Common myeloid progenitor, CD34-positive (primary cell): ENCODE data around the gene FEM1A.
"Not testable (repeated sequence)": the region's sequence is repeated elsewhere in the genome, so short reads cannot be mapped to it uniquely, and the experiment has no call there.

Experiments
- CTCF ChIA-PET: fragments of 350-600 bp; sonication (Branson Sonifier 250); formaldehyde crosslinking; loops from one replicate; lab custom pipeline; 2021; ENCODE audit warnings: antibody characterized with exemption; lab: Charles Lee
- POLR2A ChIA-PET: fragments of 350-600 bp; sonication (Branson Sonifier 250); formaldehyde crosslinking; loops from one replicate; lab custom pipeline; 2021; ENCODE audit warnings: antibody characterized with exemption; lab: Charles Lee
- DNase-seq, 3 donors: peaks; one replicate each; pipeline versions ENCODE4 v3.0.0 to v3.0.0-alpha.2; 2013
- H3K27ac ChIP-seq, 2 experiments: 1 replicate in 1 of 2; 2 replicates in 1 of 2; pipeline ENCODE4 v1.7.0; 2013; ENCODE audit warnings: inconsistent platforms in 2 of 2, low read length in 2 of 2, mild to moderate bottlenecking in 2 of 2, low read depth in 1 of 2, moderate library complexity in 1 of 2; ENCODE audit not compliant: severe bottlenecking in 2 of 2, insufficient read depth in 1 of 2, poor library complexity in 1 of 2
- H3K27me3 ChIP-seq, 5 experiments: replicated peaks in 2 of 5; 1 replicate in 3 of 5; 2 replicates in 2 of 5; pipeline versions ENCODE4 v1.6.1 to v1.7.0; 2013; ENCODE audit warnings: low read length in 4 of 5, mild to moderate bottlenecking in 2 of 5, moderate library complexity in 2 of 5, inconsistent platforms in 1 of 5; ENCODE audit not compliant: insufficient read depth in 5 of 5, control insufficient read depth in 4 of 5
- H3K36me3 ChIP-seq, 4 experiments: 1 replicate in 2 of 4; 2 replicates in 2 of 4; pipeline versions ENCODE4 v1.6.1 to v1.7.0; 2013; ENCODE audit warnings: low read length in 3 of 4, control low read depth in 1 of 4, mild to moderate bottlenecking in 1 of 4; ENCODE audit not compliant: control insufficient read depth in 4 of 4, insufficient read depth in 4 of 4
- H3K4me1 ChIP-seq, 4 experiments: 1 replicate in 3 of 4; 2 replicates in 1 of 4; pipeline versions ENCODE4 v1.6.1 to v1.7.1; 2013; ENCODE audit warnings: low read length in 3 of 4, mild to moderate bottlenecking in 3 of 4, control low read depth in 1 of 4, inconsistent platforms in 1 of 4, moderate library complexity in 1 of 4; ENCODE audit not compliant: control insufficient read depth in 4 of 4, insufficient read depth in 4 of 4; ENCODE audit errors: control extremely low read depth in 1 of 4
- H3K4me3 ChIP-seq, 7 experiments: 1 replicate in 4 of 7; 2 replicates in 3 of 7; pipeline versions ENCODE4 v1.5.1 to v1.7.0; 2013; ENCODE audit warnings: mild to moderate bottlenecking in 7 of 7, low read length in 6 of 7, moderate library complexity in 6 of 7, inconsistent platforms in 2 of 7, low read depth in 2 of 7, control low read depth in 1 of 7; ENCODE audit not compliant: insufficient read depth in 4 of 7, control insufficient read depth in 1 of 7; ENCODE audit errors: extremely low read depth in 1 of 7
- H3K9me3 ChIP-seq, 5 experiments: 1 replicate in 4 of 5; 2 replicates in 1 of 5; pipeline versions ENCODE4 v1.6.1 to v1.7.1; 2013; ENCODE audit warnings: low read length in 4 of 5, mild to moderate bottlenecking in 2 of 5, inconsistent platforms in 1 of 5, low read depth in 1 of 5, moderate library complexity in 1 of 5; ENCODE audit not compliant: control insufficient read depth in 4 of 5, insufficient read depth in 2 of 5; ENCODE audit errors: control extremely low read depth in 1 of 5
- WGBS: methylation state at CpG from one replicate; pipeline ENCODE4 v1.1.5; 2013; ENCODE audit not compliant: insufficient coverage; 5-methylcytosine and 5-hydroxymethylcytosine counted together

The FEM1A gene

DNA sequence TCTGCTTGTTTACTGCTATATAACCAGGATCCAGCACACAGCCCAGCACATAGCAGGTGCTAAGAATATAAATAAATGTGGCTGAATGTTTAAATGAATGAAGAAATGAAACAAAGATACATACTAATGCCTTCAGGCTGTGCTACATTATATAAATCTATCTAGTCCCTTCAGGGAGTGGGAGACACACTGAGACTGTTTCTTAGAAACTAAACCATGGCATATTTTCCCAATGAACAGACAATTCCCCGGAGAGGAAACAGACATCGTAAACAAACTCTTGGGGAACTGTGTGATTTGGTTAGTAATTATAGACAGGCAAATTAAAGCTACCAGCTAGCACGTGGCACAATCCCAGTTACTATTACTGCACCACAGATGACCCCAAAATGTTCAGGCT lies 9.7 kb upstream of the FEM1A start:
- WGBS, result 60% methylated on average over 1 of the region's 3 CpGs
- DNase-seq, result no peak
- ChIA-PET POLR2A (interaction anchor here (0.7 kb wide), 1 partner anchor 356 kb away, joined by 4 read pairs; no protein-coding TSS in a partner anchor), CTCF (interaction anchor here (1.2 kb wide), 1 partner anchor 9 kb away, joined by 6 read pairs; the partner anchor contains the start of gene FEM1A)
- Histone ChIP-seq H3K4me3 (no peak overlapping the region), H3K4me1 (peaks cover 0 to 3% (median 0%) of the 10 kb centered on the region in 4 experiments), H3K36me3 (no peaks in the 10 kb centered on the region), H3K27ac (no peak overlapping the region), H3K9me3 (peaks cover 0 to 4% (median 2%) of the 10 kb centered on the region in 5 experiments), H3K27me3 (peaks cover 0 to 24% (median 2%) of the 10 kb centered on the region in 5 experiments)

DNA sequence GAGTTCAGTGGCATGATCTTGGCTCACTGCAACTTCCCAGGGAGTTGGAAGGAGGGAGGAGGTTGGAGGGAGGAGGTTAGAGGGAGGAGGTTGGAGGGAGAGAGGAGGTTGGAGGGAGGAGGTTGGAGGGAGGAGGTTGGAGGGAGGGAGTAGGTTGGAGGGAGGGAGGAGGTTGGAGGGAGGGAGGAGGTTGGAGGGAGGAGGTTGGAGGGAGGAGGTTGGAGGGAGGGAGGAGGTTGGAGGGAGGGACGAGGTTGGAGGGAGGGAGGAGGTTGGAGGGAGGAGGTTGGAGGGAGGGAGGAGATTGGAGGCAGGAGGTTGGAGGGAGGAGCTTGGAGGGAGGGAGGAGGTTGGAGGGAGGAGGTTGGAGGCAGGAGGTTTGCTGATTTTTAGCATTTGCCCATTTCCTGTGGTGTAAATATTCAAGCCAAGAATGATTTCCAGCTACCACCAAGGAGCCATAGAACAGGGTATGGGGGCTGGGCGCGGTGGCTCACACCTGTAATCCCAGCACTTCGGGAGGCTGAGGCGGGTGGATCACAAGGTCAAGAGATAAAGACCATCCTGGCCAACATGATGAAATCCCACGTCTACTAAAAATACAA lies 5.0 kb upstream of the FEM1A start:
- H3K4me3 ChIP-seq, H3K4me1 ChIP-seq, H3K36me3 ChIP-seq, POLR2A ChIA-PET, H3K27ac ChIP-seq, DNase-seq, H3K9me3 ChIP-seq: not testable (repeated sequence)
- CTCF ChIA-PET, result interaction anchor here (0.9 kb wide), 1 partner anchor 49 kb away, joined by 4 read pairs; no protein-coding TSS in a partner anchor
- WGBS, result 91% methylated on average over 5 of the region's 6 CpGs
- H3K27me3 ChIP-seq, result peaks cover 0 to 27% (median 3%) of the 10 kb centered on the region in 5 experiments

DNA sequence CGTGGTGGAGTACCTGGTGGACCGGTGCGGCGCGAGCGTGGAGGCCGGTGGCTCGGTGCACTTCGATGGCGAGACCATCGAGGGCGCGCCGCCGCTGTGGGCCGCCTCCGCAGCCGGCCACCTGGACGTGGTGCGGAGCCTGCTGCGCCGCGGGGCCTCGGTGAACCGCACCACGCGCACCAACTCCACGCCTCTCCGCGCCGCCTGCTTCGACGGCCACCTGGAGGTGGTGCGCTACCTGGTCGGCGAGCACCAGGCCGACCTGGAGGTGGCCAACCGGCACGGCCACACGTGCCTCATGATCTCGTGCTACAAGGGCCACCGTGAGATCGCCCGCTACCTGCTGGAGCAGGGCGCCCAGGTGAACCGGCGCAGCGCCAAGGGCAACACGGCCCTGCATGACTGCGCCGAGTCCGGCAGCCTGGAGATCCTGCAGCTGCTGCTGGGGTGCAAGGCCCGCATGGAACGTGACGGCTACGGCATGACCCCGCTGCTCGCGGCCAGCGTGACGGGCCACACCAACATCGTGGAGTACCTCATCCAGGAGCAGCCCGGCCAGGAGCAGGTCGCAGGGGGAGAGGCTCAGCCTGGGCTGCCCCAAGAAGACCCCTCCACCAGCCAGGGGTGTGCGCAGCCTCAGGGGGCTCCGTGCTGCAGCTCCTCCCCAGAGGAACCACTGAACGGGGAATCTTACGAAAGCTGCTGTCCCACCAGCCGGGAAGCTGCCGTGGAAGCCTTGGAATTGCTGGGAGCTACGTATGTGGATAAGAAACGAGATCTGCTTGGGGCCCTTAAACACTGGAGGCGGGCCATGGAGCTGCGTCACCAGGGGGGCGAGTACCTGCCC lies 708 bp downstream of the FEM1A start:
- POLR2A ChIA-PET, result interaction anchor here (1.8 kb wide), 1 partner anchor 9 kb away, joined by 4 read pairs; no protein-coding TSS in a partner anchor
- Histone ChIP-seq H3K27ac (peak overlapping the region; percentile 89 to 96), H3K4me3 (peak overlapping the region; percentile 64 to 90 (median 83)), H3K36me3 (peaks cover 2 to 37% (median 24%) of the 10 kb centered on the region in 4 experiments), H3K4me1 (peaks cover 0 to 26% (median 16%) of the 10 kb centered on the region in 4 experiments)
- H3K9me3 ChIP-seq, H3K27me3 ChIP-seq: not testable (repeated sequence)
- CTCF ChIA-PET, result interaction anchor here (1.0 to 5.9 kb wide), 7 partner anchors 10 to 68 kb away, joined by 3 to 35 read pairs (median 7); partner anchors contain the start of gene DPP9
- 16% methylated on average over 66 of the region's 75 CpGs for WGBS
- peak in 1 of 3 donors; percentile 46 for DNase-seq

DNA sequence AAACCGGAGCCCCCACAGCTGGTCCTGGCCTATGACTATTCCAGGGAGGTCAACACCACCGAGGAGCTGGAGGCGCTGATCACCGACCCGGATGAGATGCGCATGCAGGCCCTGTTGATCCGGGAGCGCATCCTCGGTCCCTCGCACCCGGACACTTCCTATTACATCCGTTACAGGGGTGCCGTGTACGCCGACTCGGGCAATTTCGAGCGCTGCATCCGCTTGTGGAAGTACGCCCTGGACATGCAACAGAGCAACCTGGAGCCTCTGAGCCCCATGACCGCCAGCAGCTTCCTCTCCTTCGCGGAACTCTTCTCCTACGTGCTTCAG lies 1.3 kb downstream of the FEM1A start:
- not testable (repeated sequence) for H3K9me3 ChIP-seq, DNase-seq, H3K27ac ChIP-seq, H3K27me3 ChIP-seq
- POLR2A ChIA-PET, result interaction anchor here (1.8 kb wide), 1 partner anchor 8 kb away, joined by 4 read pairs; no protein-coding TSS in a partner anchor
- Histone ChIP-seq H3K36me3 (peaks cover 2 to 40% (median 24%) of the 10 kb centered on the region in 4 experiments), H3K4me3 (peak overlapping the region in 5 of 7 experiments; percentile 4 to 90 (median 83)), H3K4me1 (peaks cover 0 to 26% (median 16%) of the 10 kb centered on the region in 4 experiments)
- WGBS, result 93% methylated on average over 24 of the region's 24 CpGs
- CTCF ChIA-PET, result interaction anchor here (1.5 to 5.9 kb wide), 2 partner anchors 12 to 60 kb away, joined by 8 to 35 read pairs; no protein-coding TSS in a partner anchor

DNA sequence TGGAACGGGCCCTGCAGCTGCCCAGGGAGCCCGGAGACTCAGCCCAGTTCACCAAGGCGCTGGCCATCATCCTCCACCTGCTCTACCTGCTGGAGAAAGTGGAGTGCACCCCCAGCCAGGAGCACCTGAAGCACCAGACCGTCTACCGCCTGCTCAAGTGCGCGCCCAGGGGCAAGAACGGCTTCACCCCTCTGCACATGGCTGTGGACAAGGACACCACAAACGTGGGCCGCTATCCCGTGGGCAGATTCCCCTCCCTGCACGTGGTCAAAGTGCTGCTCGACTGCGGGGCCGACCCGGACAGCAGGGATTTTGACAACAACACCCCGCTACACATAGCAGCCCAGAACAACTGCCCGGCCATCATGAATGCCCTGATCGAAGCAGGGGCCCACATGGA lies 1.7 kb downstream of the FEM1A start:
- H3K4me1 ChIP-seq, result peaks cover 0 to 26% (median 16%) of the 10 kb centered on the region in 4 experiments

DNA sequence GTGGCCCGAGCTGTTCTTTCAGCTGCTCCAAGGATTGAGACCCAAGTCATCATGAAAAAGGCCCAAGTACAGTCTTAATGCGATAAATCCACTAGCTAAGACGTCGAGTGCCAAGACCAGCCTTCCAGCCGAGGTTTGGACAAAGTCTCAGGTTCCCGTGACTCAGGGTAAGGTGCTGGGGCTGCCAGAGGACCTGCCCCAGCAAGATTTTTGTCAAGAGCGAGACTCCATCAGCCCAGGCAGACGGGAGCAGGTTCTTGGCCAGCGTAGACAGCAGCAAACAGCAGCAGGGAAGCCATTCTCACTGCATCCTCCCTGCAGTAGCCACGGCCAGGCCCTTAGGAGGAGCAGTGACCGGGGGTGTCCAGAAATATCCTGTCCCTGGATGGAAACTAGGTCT lies 3.4 kb downstream of the FEM1A start:
- H3K4me3 ChIP-seq, result no peak overlapping the region
- no peak overlapping the region for H3K27ac ChIP-seq
- H3K4me1 ChIP-seq, result peaks cover 0 to 26% (median 16%) of the 10 kb centered on the region in 4 experiments
- peaks cover 2 to 44% (median 24%) of the 10 kb centered on the region in 4 experiments for H3K36me3 ChIP-seq
- H3K9me3 ChIP-seq, result no peaks in the 10 kb centered on the region
- ChIA-PET POLR2A (no interaction called here), CTCF (interaction anchor here (0.8 kb wide), 1 partner anchor 9 kb away, joined by 4 read pairs; no protein-coding TSS in a partner anchor)
- 95% methylated on average over 10 of the region's 11 CpGs for WGBS
- no peak for DNase-seq
- H3K27me3 ChIP-seq, result peaks cover 0 to under 1% (median 0%) of the 10 kb centered on the region in 5 experiments

More for the DNA sequence above, 1.7 kb downstream of the FEM1A start:
- DNase-seq, H3K27ac ChIP-seq, H3K9me3 ChIP-seq, POLR2A ChIA-PET, H3K27me3 ChIP-seq: not testable (repeated sequence)
- CTCF ChIA-PET, result interaction anchor here (1.5 to 5.9 kb wide), 2 partner anchors 11 to 61 kb away, joined by 8 to 35 read pairs; no protein-coding TSS in a partner anchor
- Histone ChIP-seq H3K4me3 (peak overlapping the region in 1 of 7 experiments; percentile 87), H3K36me3 (peaks cover 2 to 40% (median 24%) of the 10 kb centered on the region in 4 experiments)
- 96% methylated on average over 15 of the region's 19 CpGs for WGBS
